Measurements from ENCODE around the gene HPX. TPM values are rescaled to one million over a fixed set of nuclear protein-coding genes. Genes with fewer than 3 reads are reported as not detected.
A peak's percentile ranks its signal among the peaks of the same experiment; 100 is the strongest.

HPX gene
- 0.19 and 0.51 TPM in 2 replicates for total RNA-seq

- DNase-seq = no peak
These were observed at the start of gene HPX for GRCh38 chr11:6440906-6441358. Gene HPX (minus strand): TSS chr11:6440987. CDS start chr11:6440963, 24 bp downstream.

GRCh38 chr11:6489306-6489705 lies 48.5 kb upstream of the HPX start:
- DNase-seq = no peak

GRCh38 chr11:6488821-6489220 lies 48.0 kb upstream of the HPX start:
- no peak for DNase-seq

- no peak for DNase-seq
These were observed 47.6 kb upstream of the HPX start for GRCh38 chr11:6488342-6488741.

GRCh38 chr11:6486938-6487337 lies 46.2 kb upstream of the HPX start:
- no peak for DNase-seq

- no peak for DNase-seq
These were observed 45.5 kb upstream of the HPX start for GRCh38 chr11:6486256-6486655.

- no peak for DNase-seq
These were observed 44.9 kb upstream of the HPX start for GRCh38 chr11:6485661-6486060.

- no peak for DNase-seq
These were observed 42.2 kb upstream of the HPX start for GRCh38 chr11:6483015-6483414.

GRCh38 chr11:6482441-6482840 lies 41.7 kb upstream of the HPX start:
- no peak for DNase-seq

- peak; percentile 35 for DNase-seq
These were observed 41.1 kb upstream of the HPX start for GRCh38 chr11:6481924-6482275.

- peak; percentile 99 for DNase-seq
These were observed 40.5 kb upstream of the HPX start, which contains the start of the genes ARFIP2 and TIMM10B for GRCh38 chr11:6481012-6481923. Gene ARFIP2 (minus strand): TSS chr11:6481331. CDS start chr11:6480421, 910 bp downstream. Gene TIMM10B (plus strand): TSS chr11:6481501. CDS start chr11:6481517, 16 bp downstream.

GRCh38 chr11:6480299-6480914 lies 39.6 kb upstream of the HPX start:
- DNase-seq = no peak

- no peak for DNase-seq
These were observed 35.8 kb upstream of the HPX start for GRCh38 chr11:6476571-6476970.

- DNase-seq = no peak
These were observed 35.1 kb upstream of the HPX start for GRCh38 chr11:6475936-6476335.

GRCh38 chr11:6474806-6475500 lies 34.2 kb upstream of the HPX start:
- no peak for DNase-seq

GRCh38 chr11:6474413-6474792 lies 33.6 kb upstream of the HPX start:
- no peak for DNase-seq

GRCh38 chr11:6473451-6474412 lies 32.9 kb upstream of the HPX start, which contains the start of gene TRIM3:
Gene TRIM3 (minus strand): TSS chr11:6473941. CDS start chr11:6465695, 8,246 bp downstream.
- DNase-seq = peak; percentile 91

- DNase-seq = no peak
These were observed 32.1 kb upstream of the HPX start for GRCh38 chr11:6472934-6473333.

GRCh38 chr11:6469599-6469998 lies 28.8 kb upstream of the HPX start:
- DNase-seq = no peak

GRCh38 chr11:6468712-6469495 lies 28.1 kb upstream of the HPX start:
- peak; percentile 94 for DNase-seq

- DNase-seq = no peak
These were observed 18.3 kb upstream of the HPX start for GRCh38 chr11:6459099-6459450.

Data from dermis blood vessel endothelial cell (primary cell).